ENCODE measurements around the gene TRIM3.

Gene TRIM3

DNA sequence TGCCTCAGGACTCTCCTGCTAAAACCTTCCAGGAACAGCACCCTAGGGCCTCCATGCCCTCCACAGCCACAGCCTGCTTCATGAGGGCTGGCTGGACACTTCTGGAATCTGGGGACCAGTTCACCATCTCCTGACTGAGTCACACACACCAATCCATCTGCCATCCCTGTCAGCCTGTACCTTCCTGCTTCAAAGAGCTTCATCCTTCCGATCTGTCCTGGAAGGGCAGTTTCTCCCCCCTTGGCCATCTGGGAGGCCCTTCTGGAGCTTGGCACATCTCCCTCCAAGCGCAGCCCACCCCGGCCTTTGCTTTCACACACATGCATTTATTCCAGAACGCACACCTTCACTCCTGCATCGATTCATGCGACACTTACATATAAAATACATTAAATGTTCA is 67.9 kb downstream of the TRIM3 start:
- TF ChIP-seq, protein P1, sequence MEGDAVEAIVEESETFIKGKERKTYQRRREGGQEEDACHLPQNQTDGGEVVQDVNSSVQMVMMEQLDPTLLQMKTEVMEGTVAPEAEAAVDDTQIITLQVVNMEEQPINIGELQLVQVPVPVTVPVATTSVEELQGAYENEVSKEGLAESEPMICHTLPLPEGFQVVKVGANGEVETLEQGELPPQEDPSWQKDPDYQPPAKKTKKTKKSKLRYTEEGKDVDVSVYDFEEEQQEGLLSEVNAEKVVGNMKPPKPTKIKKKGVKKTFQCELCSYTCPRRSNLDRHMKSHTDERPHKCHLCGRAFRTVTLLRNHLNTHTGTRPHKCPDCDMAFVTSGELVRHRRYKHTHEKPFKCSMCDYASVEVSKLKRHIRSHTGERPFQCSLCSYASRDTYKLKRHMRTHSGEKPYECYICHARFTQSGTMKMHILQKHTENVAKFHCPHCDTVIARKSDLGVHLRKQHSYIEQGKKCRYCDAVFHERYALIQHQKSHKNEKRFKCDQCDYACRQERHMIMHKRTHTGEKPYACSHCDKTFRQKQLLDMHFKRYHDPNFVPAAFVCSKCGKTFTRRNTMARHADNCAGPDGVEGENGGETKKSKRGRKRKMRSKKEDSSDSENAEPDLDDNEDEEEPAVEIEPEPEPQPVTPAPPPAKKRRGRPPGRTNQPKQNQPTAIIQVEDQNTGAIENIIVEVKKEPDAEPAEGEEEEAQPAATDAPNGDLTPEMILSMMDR (IDR thresholded peaks at IDR 0.05; ENCODE audit: low read depth, low read length), result no peak
- DNase-seq (ENCODE audit: low read depth in 2 of 2), result no peak
- no peak overlapping the region for H3K4me3 ChIP-seq (replicated peaks in 1 of 2; ENCODE audit: low read depth in 2 of 2, low read length in 2 of 2)

DNA sequence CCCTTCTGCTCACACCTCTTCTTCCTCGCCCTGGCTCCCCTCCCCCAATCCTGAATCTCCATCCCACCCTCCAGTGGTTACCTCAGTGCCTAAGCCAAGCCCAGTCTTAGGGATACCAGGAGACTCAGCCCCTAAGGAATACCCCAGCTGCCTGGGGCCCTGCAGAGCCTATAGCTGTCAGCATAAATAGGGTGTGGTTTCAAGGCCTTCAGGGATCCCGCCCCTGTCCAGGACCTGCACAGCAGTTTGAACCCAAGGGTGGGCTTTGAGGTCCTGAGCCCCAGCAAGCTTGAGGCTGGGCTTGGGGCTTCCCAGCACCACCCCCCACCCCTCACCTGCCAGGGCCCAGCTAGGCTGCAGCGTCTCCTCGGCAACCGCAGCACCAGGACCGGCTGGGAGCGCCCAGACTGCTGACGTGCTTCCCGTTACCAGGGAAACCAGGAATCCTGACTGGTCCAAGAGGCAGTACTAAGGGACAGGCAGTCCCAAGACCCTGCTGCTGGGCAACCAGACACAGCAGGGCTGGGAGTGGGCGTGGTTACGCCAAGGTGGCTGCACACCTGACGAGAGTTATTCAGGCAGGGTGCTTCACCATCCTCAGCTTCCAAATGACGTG is 68.6 kb downstream of the TRIM3 start:
- TF ChIP-seq, protein P1 (IDR thresholded peaks at IDR 0.05; ENCODE audit: low read depth, low read length), result no peak
- H3K4me3 ChIP-seq (replicated peaks in 1 of 2; ENCODE audit: low read depth in 2 of 2, low read length in 2 of 2), result no peak overlapping the region
- DNase-seq (ENCODE audit: low read depth in 2 of 2), result peak in 1 of 2 donors; percentile 12

DNA sequence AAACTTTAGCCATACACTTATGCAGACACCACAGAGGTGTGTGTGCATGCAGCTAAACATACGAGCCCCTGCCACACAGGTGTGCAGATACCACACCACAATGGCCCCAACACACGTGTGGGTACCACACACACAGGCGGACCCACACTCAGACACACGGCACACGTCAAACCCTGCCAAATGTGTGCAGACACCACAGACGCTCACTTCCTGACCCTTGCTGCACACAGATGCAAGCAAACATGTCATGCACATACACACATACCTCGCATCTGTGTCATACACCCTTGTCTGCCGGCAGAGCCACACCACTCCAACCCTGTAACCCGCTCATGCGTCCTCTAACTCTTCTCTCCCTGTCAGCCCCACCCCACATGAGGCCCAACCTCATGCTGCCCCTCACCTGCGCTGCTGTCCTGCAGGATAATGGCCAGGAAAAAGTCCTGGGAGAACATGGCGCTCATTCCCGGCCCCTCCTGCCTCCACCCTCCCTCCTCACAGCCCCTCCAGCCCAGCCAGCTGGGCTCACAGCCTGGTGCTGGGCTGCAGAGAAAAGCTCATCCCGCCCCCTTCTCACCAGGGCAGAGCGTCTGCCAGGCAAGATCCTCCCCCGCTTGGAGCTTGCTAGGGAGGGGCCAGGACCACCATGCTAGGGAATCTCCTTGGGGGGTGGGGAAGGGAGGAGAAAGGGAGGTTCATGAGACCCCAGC is 69.2 kb downstream of the TRIM3 start:
- no peak overlapping the region for H3K4me3 ChIP-seq (replicated peaks in 1 of 2; ENCODE audit: low read depth in 2 of 2, low read length in 2 of 2)
- TF ChIP-seq, protein P1 (IDR thresholded peaks at IDR 0.05; ENCODE audit: low read depth, low read length), result no peak
- DNase-seq (ENCODE audit: low read depth in 2 of 2), result peak in 1 of 2 donors; percentile 14

DNA sequence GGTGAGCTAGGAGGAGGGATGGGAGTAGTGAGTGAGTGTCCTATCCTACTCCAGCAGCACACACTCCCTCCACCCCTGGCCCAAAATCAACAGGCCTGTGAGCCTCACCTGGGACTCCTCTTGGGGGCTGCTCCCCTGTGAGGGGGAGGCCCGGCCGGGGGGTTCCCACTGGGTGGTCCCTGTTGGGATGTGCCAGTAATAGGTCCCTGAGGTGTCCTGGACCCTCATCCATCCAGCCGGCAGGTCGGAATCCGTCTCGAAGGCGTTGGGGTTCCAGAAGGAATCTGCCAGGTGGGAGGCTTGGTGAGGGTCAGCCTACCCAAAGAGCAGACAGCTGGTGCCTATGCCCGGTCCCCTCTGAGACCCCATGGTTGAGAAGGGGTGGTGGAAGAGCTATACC is 70.2 kb downstream of the TRIM3 start:
- no peak overlapping the region for H3K4me3 ChIP-seq (replicated peaks in 1 of 2; ENCODE audit: low read depth in 2 of 2, low read length in 2 of 2)
- TF ChIP-seq, protein P1 (IDR thresholded peaks at IDR 0.05; ENCODE audit: low read depth, low read length), result no peak

DNA sequence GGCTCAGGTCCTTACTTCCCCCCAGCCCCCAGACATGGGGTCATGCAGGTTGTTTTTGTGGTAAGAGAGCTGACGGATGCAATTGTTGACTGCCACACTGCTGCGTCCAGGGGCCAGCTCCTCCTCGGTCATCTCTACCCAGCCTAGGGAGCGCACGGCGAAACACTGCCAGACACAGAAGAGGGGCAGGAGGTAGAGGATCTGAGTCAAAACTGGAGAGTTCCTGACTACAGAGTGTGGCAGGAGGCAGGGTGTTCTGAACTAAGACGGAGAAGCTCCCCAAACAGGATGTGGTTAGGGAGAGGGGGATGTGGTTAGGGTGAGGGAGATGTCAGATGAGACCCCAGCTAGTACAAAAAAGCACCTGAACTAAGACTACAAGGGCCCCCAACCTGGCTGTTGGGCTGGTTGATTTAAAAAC is 71.2 kb downstream of the TRIM3 start:
- TF ChIP-seq, protein P1 (IDR thresholded peaks at IDR 0.05; ENCODE audit: low read depth, low read length), result no peak
- H3K4me3 ChIP-seq (replicated peaks in 1 of 2; ENCODE audit: low read depth in 2 of 2, low read length in 2 of 2), result no peak overlapping the region
- no peak for DNase-seq (ENCODE audit: low read depth in 2 of 2)

More for the DNA sequence above, 70.2 kb downstream of the TRIM3 start:
- no peak for DNase-seq (ENCODE audit: low read depth in 2 of 2)

DNA sequence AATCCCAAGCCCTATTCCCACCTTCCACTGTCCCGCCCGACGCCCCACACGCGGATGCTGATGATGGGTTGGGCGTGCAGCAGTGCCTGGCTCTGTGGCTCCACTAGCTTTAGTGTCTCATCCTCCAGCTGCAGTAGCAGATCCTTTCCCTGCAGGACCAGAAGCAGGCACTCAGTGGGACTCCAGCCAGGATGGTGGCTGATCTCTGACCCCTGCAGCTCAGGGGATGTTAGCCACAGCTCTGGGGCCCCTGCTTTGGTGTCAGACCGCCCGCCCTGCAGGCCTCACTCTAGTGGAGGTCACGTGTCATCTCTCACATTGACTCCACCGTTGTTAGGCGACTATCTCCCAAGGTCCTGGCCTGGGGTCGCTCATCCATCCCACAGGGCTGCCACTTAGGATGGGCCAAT is 71.7 kb downstream of the TRIM3 start:
- TF ChIP-seq, protein P1 (IDR thresholded peaks at IDR 0.05; ENCODE audit: low read depth, low read length), result no peak
- no peak for DNase-seq (ENCODE audit: low read depth in 2 of 2)
- H3K4me3 ChIP-seq (replicated peaks in 1 of 2; ENCODE audit: low read depth in 2 of 2, low read length in 2 of 2), result no peak overlapping the region
